ENCODE results near the gene FAM20C.

FAM20C gene

GRCh38 chr7:247636-248035 lies 55.3 kb downstream of the FAM20C start:
- DNase-seq, result no peak

- no peak for DNase-seq
These were observed 56.5 kb downstream of the FAM20C start for GRCh38 chr7:248732-249435.

GRCh38 chr7:249989-250388 lies 57.6 kb downstream of the FAM20C start:
- DNase-seq, result no peak

GRCh38 chr7:250523-250922 lies 58.2 kb downstream of the FAM20C start:
- no peak for DNase-seq

- no peak for DNase-seq
These were observed 58.6 kb downstream of the FAM20C start for GRCh38 chr7:251005-251404.

- DNase-seq, result no peak
These were observed 59.2 kb downstream of the FAM20C start for GRCh38 chr7:251446-252175.

- no peak for DNase-seq
These were observed 60.0 kb downstream of the FAM20C start for GRCh38 chr7:252216-252965.

GRCh38 chr7:252981-253380 lies 60.6 kb downstream of the FAM20C start:
- DNase-seq, result no peak

- DNase-seq, result no peak
These were observed 61.4 kb downstream of the FAM20C start for GRCh38 chr7:253581-254336.

GRCh38 chr7:254337-255037 lies 62.1 kb downstream of the FAM20C start:
- no peak for DNase-seq

GRCh38 chr7:255038-255435 lies 62.7 kb downstream of the FAM20C start:
- no peak for DNase-seq

GRCh38 chr7:255721-256361 lies 63.5 kb downstream of the FAM20C start:
- no peak for DNase-seq

- DNase-seq, result no peak
These were observed 64.1 kb downstream of the FAM20C start for GRCh38 chr7:256461-256940.

- DNase-seq, result no peak
These were observed 64.7 kb downstream of the FAM20C start for GRCh38 chr7:256981-257646.

- DNase-seq, result no peak
These were observed 65.2 kb downstream of the FAM20C start for GRCh38 chr7:257647-257992.

GRCh38 chr7:258476-259190 lies 66.3 kb downstream of the FAM20C start:
- DNase-seq, result no peak

- no peak for DNase-seq
These were observed 66.8 kb downstream of the FAM20C start for GRCh38 chr7:259191-259505.

- no peak for DNase-seq
These were observed 67.5 kb downstream of the FAM20C start for GRCh38 chr7:259751-260405.

GRCh38 chr7:260441-261281 lies 68.3 kb downstream of the FAM20C start:
- DNase-seq, result no peak

All from stimulated activated CD4-positive, alpha-beta T cell treated with anti-CD3 and anti-CD28 coated beads, Interleukin-4, amount 100 ng/mL, for 4 hours (primary cell).